ENCODE measurements around the gene FBXO21.
"Not testable (repeated sequence)": the region's sequence is repeated elsewhere in the genome, so short reads cannot be mapped to it uniquely, and the experiment has no call there.

Gene FBXO21

DNA sequence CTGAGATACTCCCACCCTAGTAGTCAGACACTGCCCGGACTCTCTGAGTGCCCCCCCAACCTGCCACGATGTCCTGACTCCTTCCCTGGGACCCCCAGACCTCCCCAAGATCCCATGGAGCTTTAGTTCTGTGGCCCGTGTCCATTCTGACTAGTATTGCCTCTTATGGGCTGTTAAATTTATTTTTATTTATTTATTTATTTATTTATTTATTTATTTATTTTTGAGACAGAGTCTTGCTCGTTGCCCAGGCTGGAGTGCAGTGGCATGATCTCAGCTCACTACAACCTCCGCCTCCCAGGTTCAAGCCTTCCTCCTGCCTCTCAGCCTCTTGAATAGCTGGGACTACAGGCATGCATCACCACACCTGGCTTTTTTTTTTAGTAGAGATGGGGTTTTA lies 30.7 kb upstream of the FBXO21 start:
- H3K9me3 ChIP-seq (ENCODE audit: control insufficient read depth, low read length); DNase-seq; H3K4me3 ChIP-seq (ENCODE audit: insufficient read depth, low read depth, low read length, poor library complexity, severe bottlenecking); H3K27ac ChIP-seq (ENCODE audit: insufficient read depth, low read length, poor library complexity, severe bottlenecking); H3K36me3 ChIP-seq (ENCODE audit: control insufficient read depth, insufficient read depth, low read length); H3K4me1 ChIP-seq (ENCODE audit: control insufficient read depth, insufficient read depth, low read length, poor library complexity, severe bottlenecking); H3K27me3 ChIP-seq (replicated peaks; ENCODE audit: control insufficient read depth, insufficient read depth, low read length, poor library complexity, severe bottlenecking): not testable (repeated sequence)

DNA sequence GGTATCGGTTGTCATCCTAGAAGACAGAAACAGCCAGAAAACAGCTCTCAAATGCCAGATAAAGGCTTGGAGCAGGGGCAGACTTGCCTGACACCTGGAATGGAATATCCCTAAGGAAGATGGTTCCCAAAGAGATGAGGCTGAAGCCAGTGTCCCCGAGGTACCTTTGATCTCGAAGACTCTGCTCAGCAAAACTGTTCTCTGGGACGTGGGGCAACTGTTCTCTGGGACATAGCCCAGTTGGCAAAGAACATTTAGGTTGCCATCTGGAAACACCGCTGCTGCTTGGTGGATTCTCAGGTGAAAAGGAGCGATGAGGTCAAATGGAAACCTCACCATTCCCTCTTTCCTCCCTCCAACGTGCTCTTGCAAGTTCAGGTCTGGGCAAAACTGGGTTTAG lies 27.9 kb upstream of the FBXO21 start:
- Histone ChIP-seq H3K4me3 (ENCODE audit: insufficient read depth, low read depth, low read length, poor library complexity, severe bottlenecking) (no peak overlapping the region), H3K9me3 (ENCODE audit: control insufficient read depth, low read length) (no peaks in the 10 kb centered on the region), H3K36me3 (ENCODE audit: control insufficient read depth, insufficient read depth, low read length) (no peaks in the 10 kb centered on the region), H3K27ac (ENCODE audit: insufficient read depth, low read length, poor library complexity, severe bottlenecking) (no peak overlapping the region), H3K4me1 (ENCODE audit: control insufficient read depth, insufficient read depth, low read length, poor library complexity, severe bottlenecking) (no peaks in the 10 kb centered on the region), H3K27me3 (replicated peaks; ENCODE audit: control insufficient read depth, insufficient read depth, low read length, poor library complexity, severe bottlenecking) (no peaks in the 10 kb centered on the region)
- DNase-seq = no peak

DNA sequence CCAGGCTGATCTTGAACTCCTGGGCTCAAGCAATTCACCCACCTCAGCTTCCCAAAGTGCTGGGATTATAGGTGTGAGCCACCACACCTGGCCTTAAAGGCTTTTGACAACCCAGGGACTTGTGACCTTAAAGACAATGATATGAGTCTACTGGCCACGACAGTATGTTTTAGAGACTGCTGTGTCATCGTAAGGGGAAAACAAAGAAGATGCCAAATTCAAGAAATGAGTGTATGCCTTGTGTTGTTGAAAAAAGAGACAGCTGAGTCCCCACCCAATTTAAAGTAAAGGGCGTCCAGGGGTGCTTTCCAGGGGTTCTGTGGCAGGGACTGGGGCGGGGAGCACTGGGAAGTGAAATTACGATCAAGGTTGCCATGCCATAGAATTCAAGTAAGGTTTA lies 26.4 kb upstream of the FBXO21 start:
- Histone ChIP-seq H3K9me3 (ENCODE audit: control insufficient read depth, low read length) (no peaks in the 10 kb centered on the region), H3K4me1 (ENCODE audit: control insufficient read depth, insufficient read depth, low read length, poor library complexity, severe bottlenecking) (no peaks in the 10 kb centered on the region), H3K27me3 (replicated peaks; ENCODE audit: control insufficient read depth, insufficient read depth, low read length, poor library complexity, severe bottlenecking) (no peaks in the 10 kb centered on the region), H3K27ac (ENCODE audit: insufficient read depth, low read length, poor library complexity, severe bottlenecking) (no peak overlapping the region), H3K36me3 (ENCODE audit: control insufficient read depth, insufficient read depth, low read length) (no peaks in the 10 kb centered on the region), H3K4me3 (ENCODE audit: insufficient read depth, low read depth, low read length, poor library complexity, severe bottlenecking) (no peak overlapping the region)
- no peak for DNase-seq

DNA sequence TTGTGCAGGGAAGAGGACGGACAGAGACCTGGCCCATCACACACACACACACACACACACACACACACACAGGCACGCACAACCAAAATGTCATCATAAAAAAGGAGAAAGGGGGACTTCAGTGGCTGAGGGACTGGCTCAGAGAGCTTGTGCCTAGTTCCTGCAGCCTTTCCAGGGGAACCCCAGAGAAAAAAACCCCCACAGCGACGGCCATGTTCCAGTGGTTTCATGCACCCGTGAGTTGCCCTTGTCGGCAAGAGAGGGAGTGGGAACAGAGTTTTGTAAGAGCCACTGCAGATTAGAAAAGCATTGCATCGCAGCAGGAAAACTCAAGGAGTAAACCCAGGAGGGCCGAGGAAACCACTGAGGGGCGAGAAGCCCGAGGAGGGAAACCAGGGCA lies 24.5 kb upstream of the FBXO21 start:
- Histone ChIP-seq H3K4me1 (ENCODE audit: control insufficient read depth, insufficient read depth, low read length, poor library complexity, severe bottlenecking) (no peaks in the 10 kb centered on the region), H3K27ac (ENCODE audit: insufficient read depth, low read length, poor library complexity, severe bottlenecking) (no peak overlapping the region), H3K27me3 (replicated peaks; ENCODE audit: control insufficient read depth, insufficient read depth, low read length, poor library complexity, severe bottlenecking) (no peaks in the 10 kb centered on the region), H3K9me3 (ENCODE audit: control insufficient read depth, low read length) (no peaks in the 10 kb centered on the region), H3K36me3 (ENCODE audit: control insufficient read depth, insufficient read depth, low read length) (no peaks in the 10 kb centered on the region), H3K4me3 (ENCODE audit: insufficient read depth, low read depth, low read length, poor library complexity, severe bottlenecking) (no peak overlapping the region)
- no peak for DNase-seq

DNA sequence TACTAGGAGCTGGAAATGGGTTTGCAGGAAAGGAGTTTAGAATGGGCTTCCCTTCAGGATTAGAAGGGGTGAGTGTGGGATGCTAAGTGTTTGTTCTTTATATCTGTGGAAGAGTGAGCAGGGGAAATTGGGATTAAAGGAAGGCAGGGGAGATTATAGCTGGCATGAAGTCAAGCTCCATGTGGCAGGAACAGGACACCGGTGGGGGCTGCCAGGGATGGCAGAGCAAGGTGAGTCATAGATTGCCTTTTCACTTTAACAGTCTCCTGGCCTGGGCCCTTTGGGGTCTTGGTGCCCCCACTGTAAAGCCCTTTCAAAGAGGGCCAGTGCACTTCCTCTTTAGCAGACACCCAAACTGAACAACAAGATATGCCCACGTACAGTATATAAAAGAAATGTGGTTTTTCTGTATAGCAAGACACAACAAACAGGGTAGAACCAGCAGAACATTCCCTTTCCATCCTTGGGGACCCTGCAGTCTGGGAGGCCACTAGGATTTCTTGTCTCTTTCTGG lies 23.1 kb upstream of the FBXO21 start:
- Histone ChIP-seq H3K4me3 (ENCODE audit: insufficient read depth, low read depth, low read length, poor library complexity, severe bottlenecking) (no peak overlapping the region), H3K27me3 (replicated peaks; ENCODE audit: control insufficient read depth, insufficient read depth, low read length, poor library complexity, severe bottlenecking) (no peaks in the 10 kb centered on the region), H3K36me3 (ENCODE audit: control insufficient read depth, insufficient read depth, low read length) (no peaks in the 10 kb centered on the region), H3K9me3 (ENCODE audit: control insufficient read depth, low read length) (no peaks in the 10 kb centered on the region), H3K4me1 (ENCODE audit: control insufficient read depth, insufficient read depth, low read length, poor library complexity, severe bottlenecking) (no peaks in the 10 kb centered on the region), H3K27ac (ENCODE audit: insufficient read depth, low read length, poor library complexity, severe bottlenecking) (no peak overlapping the region)
- no peak for DNase-seq

DNA sequence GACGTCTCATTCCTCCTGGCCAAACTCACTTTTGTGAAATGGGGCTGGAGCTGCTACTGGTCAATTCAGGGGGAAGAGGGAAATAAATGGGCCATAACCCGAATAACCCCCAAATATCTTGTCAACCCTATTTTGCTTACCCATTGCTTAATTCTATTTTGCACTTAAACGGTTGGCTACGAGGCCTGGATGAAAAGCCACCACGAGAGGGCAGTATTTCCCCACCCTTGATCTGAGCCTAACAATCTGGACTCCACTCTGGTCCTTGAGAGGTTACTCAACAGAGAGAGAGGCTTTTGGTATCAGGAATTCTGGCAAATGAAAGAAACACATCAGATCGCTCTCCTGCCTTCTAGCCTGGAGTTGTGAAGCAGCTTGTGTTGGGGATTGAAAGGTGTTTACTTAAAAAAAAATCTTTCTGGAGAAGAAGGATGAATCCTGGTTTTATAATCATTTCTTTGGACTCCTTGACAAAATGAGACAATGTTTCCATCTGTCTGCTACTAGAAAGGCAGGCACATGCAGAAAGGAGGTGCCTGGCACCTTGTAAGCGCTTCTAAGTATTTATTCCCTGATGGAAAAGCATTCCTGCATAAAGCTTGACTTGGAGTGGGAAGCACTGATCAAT lies 22.4 kb upstream of the FBXO21 start:
- Histone ChIP-seq H3K9me3 (ENCODE audit: control insufficient read depth, low read length) (no peaks in the 10 kb centered on the region), H3K4me3 (ENCODE audit: insufficient read depth, low read depth, low read length, poor library complexity, severe bottlenecking) (no peak overlapping the region), H3K36me3 (ENCODE audit: control insufficient read depth, insufficient read depth, low read length) (no peaks in the 10 kb centered on the region), H3K27ac (ENCODE audit: insufficient read depth, low read length, poor library complexity, severe bottlenecking) (no peak overlapping the region), H3K27me3 (replicated peaks; ENCODE audit: control insufficient read depth, insufficient read depth, low read length, poor library complexity, severe bottlenecking) (no peaks in the 10 kb centered on the region), H3K4me1 (ENCODE audit: control insufficient read depth, insufficient read depth, low read length, poor library complexity, severe bottlenecking) (no peaks in the 10 kb centered on the region)
- DNase-seq = peak; percentile 4 to 32 (median 19)

DNA sequence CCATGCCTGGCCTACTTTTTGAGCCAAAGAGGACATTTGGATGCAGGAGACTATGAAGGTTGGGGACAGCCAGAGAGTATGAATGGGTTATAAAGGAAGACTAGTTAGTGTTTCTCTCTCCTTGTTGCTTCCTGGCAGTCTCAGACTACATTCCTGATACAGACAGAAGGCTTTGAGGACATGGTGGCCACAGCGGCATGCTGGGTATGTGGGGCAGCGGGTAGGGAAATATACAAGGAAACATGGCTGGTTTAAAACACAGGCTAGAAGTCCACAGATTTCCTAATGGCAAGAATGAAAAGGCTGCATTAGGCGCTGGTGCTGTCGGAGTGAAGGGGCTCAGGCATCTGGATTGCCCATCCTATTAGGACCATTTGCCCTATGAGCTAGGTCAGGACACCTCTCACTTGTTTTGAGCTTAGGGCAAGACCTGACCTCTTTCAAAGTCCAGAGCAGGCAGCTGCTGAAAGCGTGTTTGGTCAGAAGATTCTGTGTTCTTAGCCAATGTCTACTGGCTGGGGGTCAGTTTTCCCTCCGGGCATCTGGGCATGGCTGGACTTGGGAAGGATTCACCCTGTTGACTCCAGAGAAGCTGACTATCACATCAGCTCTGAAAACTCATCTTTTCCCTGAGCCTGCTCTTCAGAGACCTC lies 20.1 kb upstream of the FBXO21 start:
- no peaks in the 10 kb centered on the region for H3K9me3 ChIP-seq (ENCODE audit: control insufficient read depth, low read length)

DNA sequence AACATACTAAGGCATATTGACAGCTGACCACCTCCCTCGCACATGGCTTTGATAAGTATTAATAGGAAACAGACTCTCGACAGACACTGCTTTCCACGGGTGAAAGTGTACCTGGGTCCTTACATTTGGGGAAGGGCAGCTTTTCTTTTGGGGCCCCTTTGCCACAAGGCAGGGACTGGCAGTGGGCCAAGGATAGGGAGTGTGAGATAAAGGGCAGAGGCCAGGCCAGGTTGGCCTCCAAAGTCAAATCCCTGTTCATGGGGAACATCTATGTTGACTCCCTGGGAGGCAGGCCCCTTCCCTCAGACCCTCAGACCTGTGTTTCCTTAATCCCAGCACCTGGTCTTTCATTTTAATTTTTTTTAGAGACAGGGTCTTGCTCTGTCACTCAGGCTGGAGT lies 19.4 kb upstream of the FBXO21 start:
- Histone ChIP-seq H3K4me3 (ENCODE audit: insufficient read depth, low read depth, low read length, poor library complexity, severe bottlenecking) (no peak overlapping the region), H3K27me3 (replicated peaks; ENCODE audit: control insufficient read depth, insufficient read depth, low read length, poor library complexity, severe bottlenecking) (no peaks in the 10 kb centered on the region), H3K4me1 (ENCODE audit: control insufficient read depth, insufficient read depth, low read length, poor library complexity, severe bottlenecking) (no peaks in the 10 kb centered on the region), H3K27ac (ENCODE audit: insufficient read depth, low read length, poor library complexity, severe bottlenecking) (no peak overlapping the region), H3K9me3 (ENCODE audit: control insufficient read depth, low read length) (no peaks in the 10 kb centered on the region), H3K36me3 (ENCODE audit: control insufficient read depth, insufficient read depth, low read length) (no peaks in the 10 kb centered on the region)
- DNase-seq = no peak

More for the DNA sequence above, 20.1 kb upstream of the FBXO21 start:
- Histone ChIP-seq H3K4me1 (ENCODE audit: control insufficient read depth, insufficient read depth, low read length, poor library complexity, severe bottlenecking) (no peaks in the 10 kb centered on the region), H3K27me3 (replicated peaks; ENCODE audit: control insufficient read depth, insufficient read depth, low read length, poor library complexity, severe bottlenecking) (no peaks in the 10 kb centered on the region), H3K4me3 (ENCODE audit: insufficient read depth, low read depth, low read length, poor library complexity, severe bottlenecking) (no peak overlapping the region), H3K36me3 (ENCODE audit: control insufficient read depth, insufficient read depth, low read length) (no peaks in the 10 kb centered on the region), H3K27ac (ENCODE audit: insufficient read depth, low read length, poor library complexity, severe bottlenecking) (no peak overlapping the region)
- DNase-seq = no peak

DNA sequence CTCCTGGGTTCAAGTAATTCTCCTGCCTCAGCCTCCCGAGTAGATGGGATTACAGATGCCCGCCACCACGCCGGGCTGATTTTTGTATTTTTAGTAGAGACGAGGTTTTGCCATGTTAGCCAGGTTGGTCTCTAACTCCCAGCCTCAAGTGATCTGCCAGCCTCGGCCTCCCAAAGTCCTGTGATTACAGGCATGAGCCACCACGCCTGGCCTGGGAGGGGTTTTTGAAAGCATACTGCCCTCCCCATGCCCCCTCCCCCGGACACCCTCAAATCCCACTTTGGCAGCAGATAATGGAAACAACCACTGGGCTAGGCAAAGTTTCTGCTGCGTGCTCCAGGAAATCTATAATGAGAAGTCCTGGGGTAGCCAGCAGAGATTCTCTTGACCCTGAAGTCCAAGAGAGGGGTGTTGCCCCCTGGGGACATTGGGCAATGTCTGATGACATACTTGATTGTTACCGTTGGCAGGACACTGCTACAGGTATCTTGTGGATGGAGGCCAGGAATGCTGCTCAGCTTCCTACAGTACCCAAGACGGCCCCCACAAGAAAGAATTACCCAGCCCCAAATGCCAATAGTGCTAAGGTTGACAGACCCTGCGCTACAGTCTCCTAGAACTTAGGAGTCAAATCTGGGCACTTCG lies 18.7 kb upstream of the FBXO21 start:
- Histone ChIP-seq H3K4me1 (ENCODE audit: control insufficient read depth, insufficient read depth, low read length, poor library complexity, severe bottlenecking) (no peaks in the 10 kb centered on the region), H3K27me3 (replicated peaks; ENCODE audit: control insufficient read depth, insufficient read depth, low read length, poor library complexity, severe bottlenecking) (no peaks in the 10 kb centered on the region), H3K4me3 (ENCODE audit: insufficient read depth, low read depth, low read length, poor library complexity, severe bottlenecking) (no peak overlapping the region), H3K27ac (ENCODE audit: insufficient read depth, low read length, poor library complexity, severe bottlenecking) (no peak overlapping the region), H3K9me3 (ENCODE audit: control insufficient read depth, low read length) (no peaks in the 10 kb centered on the region), H3K36me3 (ENCODE audit: control insufficient read depth, insufficient read depth, low read length) (no peaks in the 10 kb centered on the region)
- DNase-seq = no peak

DNA sequence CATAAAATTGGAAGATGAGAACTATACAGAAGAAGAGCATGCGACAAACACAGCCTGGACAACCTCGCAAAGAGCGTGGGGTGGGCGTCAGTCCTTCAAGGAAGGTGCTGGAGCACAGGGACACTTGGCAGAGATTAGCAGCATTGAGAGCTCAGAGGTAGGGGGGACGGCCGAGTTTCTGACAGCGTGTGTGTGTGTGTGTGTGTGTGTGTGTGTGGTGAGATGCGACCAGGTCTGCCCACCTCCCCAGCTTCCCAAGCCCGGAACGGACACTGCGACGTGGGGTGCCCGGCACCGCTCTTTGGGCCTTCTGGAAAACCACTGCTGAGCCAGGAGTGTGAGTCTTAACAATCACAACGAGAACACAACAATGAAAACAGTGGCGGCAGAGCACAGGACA lies 17.9 kb upstream of the FBXO21 start:
- no peak overlapping the region for H3K4me3 ChIP-seq (ENCODE audit: insufficient read depth, low read depth, low read length, poor library complexity, severe bottlenecking)
- H3K27me3 ChIP-seq (replicated peaks; ENCODE audit: control insufficient read depth, insufficient read depth, low read length, poor library complexity, severe bottlenecking) = no peaks in the 10 kb centered on the region
- H3K4me1 ChIP-seq (ENCODE audit: control insufficient read depth, insufficient read depth, low read length, poor library complexity, severe bottlenecking) = no peaks in the 10 kb centered on the region
- no peak overlapping the region for H3K27ac ChIP-seq (ENCODE audit: insufficient read depth, low read length, poor library complexity, severe bottlenecking)
- H3K9me3 ChIP-seq (ENCODE audit: control insufficient read depth, low read length) = no peaks in the 10 kb centered on the region
- H3K36me3 ChIP-seq (ENCODE audit: control insufficient read depth, insufficient read depth, low read length) = no peaks in the 10 kb centered on the region
- DNase-seq = no peak
